Measurements from ENCODE around the gene ZNF33B.

ZNF33B gene

GRCh38 chr10:42551582-42552187 is 86.7 kb downstream of the ZNF33B start:
- Histone ChIP-seq H3K9ac (ENCODE audit: low read depth, low read length) (peak overlapping the region; percentile 87), H3K27ac (ENCODE audit: low read length) (no peak overlapping the region), H3K36me3 (ENCODE audit: insufficient read depth, low read depth, low read length) (peaks cover 9% of the 10 kb centered on the region; the same call in 1 of the 2 replicates), H3K4me1 (ENCODE audit: insufficient read depth, low read length) (no peaks in the 10 kb centered on the region), H3K9me3 (ENCODE audit: insufficient read depth, low read depth, low read length) (no peaks in the 10 kb centered on the region; the same call in 1 of the 2 replicates), H3K4me3 (ENCODE audit: low read length) (peak overlapping the region; percentile 97), H3K27me3 (ENCODE audit: insufficient read depth, low read length) (peaks cover 4% of the 10 kb centered on the region; the same call in 1 of the 2 replicates)

- Histone ChIP-seq H3K4me1 (ENCODE audit: insufficient read depth, low read length) (no peaks in the 10 kb centered on the region), H3K27me3 (ENCODE audit: insufficient read depth, low read length) (peaks cover 4% of the 10 kb centered on the region; the same call in 1 of the 2 replicates), H3K36me3 (ENCODE audit: insufficient read depth, low read depth, low read length) (peaks cover 9% of the 10 kb centered on the region; the same call in 1 of the 2 replicates), H3K9ac (ENCODE audit: low read depth, low read length) (no peak overlapping the region), H3K27ac (ENCODE audit: low read length) (no peak overlapping the region), H3K4me3 (ENCODE audit: low read length) (no peak overlapping the region), H3K9me3 (ENCODE audit: insufficient read depth, low read depth, low read length) (peaks cover 4% of the 10 kb centered on the region)
Measured at GRCh38 chr10:42549851-42550250, 88.5 kb downstream of the ZNF33B start.

DNA sequence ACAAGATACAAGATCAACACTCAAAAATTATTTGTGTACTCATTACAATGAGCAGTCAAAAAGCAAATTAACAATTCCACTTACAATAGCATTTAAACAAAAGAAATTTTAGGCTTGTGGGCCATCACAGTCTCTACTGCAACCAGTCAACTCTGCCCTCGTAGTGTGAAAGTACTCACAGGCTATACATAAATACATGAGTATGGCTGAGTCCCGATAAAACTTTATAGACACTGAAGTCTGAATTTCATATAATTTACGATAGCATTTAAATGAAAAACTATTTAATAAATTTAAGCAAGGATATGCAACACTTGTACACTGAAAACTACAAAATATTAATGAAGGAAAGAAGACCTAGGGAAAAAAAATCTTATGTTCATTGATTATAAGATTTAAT is 90.1 kb downstream of the ZNF33B start:
- no peaks in the 10 kb centered on the region for H3K4me1 ChIP-seq (ENCODE audit: insufficient read depth, low read length)
- peaks cover 4% of the 10 kb centered on the region; the same call in 1 of the 2 replicates for H3K27me3 ChIP-seq (ENCODE audit: insufficient read depth, low read length)
- H3K9ac ChIP-seq (ENCODE audit: low read depth, low read length) = no peak overlapping the region
- no peak overlapping the region for H3K4me3 ChIP-seq (ENCODE audit: low read length)
- H3K9me3 ChIP-seq (ENCODE audit: insufficient read depth, low read depth, low read length) = peaks cover 19% of the 10 kb centered on the region
- peaks cover 9% of the 10 kb centered on the region; the same call in 1 of the 2 replicates for H3K36me3 ChIP-seq (ENCODE audit: insufficient read depth, low read depth, low read length)
- H3K27ac ChIP-seq (ENCODE audit: low read length) = no peak overlapping the region

- Histone ChIP-seq H3K36me3 (ENCODE audit: insufficient read depth, low read depth, low read length) (peaks cover 6% of the 10 kb centered on the region; the same call in 1 of the 2 replicates), H3K4me3 (ENCODE audit: low read length) (no peak overlapping the region), H3K27me3 (ENCODE audit: insufficient read depth, low read length) (no peaks in the 10 kb centered on the region), H3K9ac (ENCODE audit: low read depth, low read length) (no peak overlapping the region), H3K27ac (ENCODE audit: low read length) (no peak overlapping the region), H3K9me3 (ENCODE audit: insufficient read depth, low read depth, low read length) (peaks cover 50% of the 10 kb centered on the region), H3K4me1 (ENCODE audit: insufficient read depth, low read length) (no peaks in the 10 kb centered on the region)
Measured at GRCh38 chr10:42544945-42545344, 93.4 kb downstream of the ZNF33B start.

DNA sequence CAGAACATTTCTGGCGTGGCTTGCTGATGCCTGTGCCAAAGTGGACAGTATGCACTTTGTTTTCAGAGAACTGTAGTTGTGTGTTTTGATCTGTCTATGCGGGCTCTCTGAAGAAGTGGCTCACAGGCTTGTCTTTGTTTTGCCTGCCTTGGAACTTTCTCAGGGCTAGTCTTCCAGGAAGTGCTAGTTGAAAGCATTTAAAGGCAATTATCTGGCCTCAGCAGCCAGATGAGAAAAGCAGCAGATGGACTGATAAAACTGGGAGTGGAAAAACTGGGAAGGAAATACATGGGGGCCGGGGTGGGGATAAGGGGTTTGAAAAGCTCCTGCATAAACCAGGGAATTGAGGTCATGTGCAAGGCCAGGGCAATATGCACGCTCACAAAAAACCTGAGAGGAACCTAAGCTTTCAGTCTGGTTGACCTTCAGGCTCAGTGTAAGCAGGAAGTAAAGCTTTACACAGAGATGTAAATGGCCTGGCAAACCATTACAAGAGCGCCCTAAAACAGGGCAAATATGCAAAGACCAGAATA is 94.5 kb downstream of the ZNF33B start:
- H3K27ac ChIP-seq (ENCODE audit: low read length) = no peak overlapping the region
- H3K4me3 ChIP-seq (ENCODE audit: low read length) = no peak overlapping the region
- H3K36me3 ChIP-seq (ENCODE audit: insufficient read depth, low read depth, low read length) = peaks cover 2% of the 10 kb centered on the region; the same call in 1 of the 2 replicates
- H3K9ac ChIP-seq (ENCODE audit: low read depth, low read length) = no peak overlapping the region
- H3K9me3 ChIP-seq (ENCODE audit: insufficient read depth, low read depth, low read length) = peaks cover 61% of the 10 kb centered on the region
- no peaks in the 10 kb centered on the region for H3K4me1 ChIP-seq (ENCODE audit: insufficient read depth, low read length)
- H3K27me3 ChIP-seq (ENCODE audit: insufficient read depth, low read length) = no peaks in the 10 kb centered on the region

Measured in iPS-20b (cell line).